Kidney epithelial cell (primary cell): ENCODE results near the gene ZNF14. TPM values are rescaled to one million over a fixed set of nuclear protein-coding genes. Genes with fewer than 3 reads are reported as not detected.
"Not testable (repeated sequence)": the region's sequence is repeated elsewhere in the genome, so short reads cannot be mapped to it uniquely, and the experiment has no call there.

ENCODE experiments used
- DNase-seq: peaks from one replicate; pipeline ENCODE4 v3.0.0-alpha.2; 2010; ENCODE audit warnings: low read depth
- H3K27me3 ChIP-seq: 2 replicates; pipeline ENCODE4 v1.6.0; 2011; ENCODE audit warnings: low read length; ENCODE audit not compliant: control insufficient read depth, insufficient read depth
- H3K36me3 ChIP-seq: 2 replicates; pipeline ENCODE4 v1.5.1; 2011; ENCODE audit warnings: low read length; ENCODE audit not compliant: control insufficient read depth, insufficient read depth
- H3K4me3 ChIP-seq: 2 replicates; pipeline ENCODE4 v1.5.1; 2011; ENCODE audit warnings: low read depth, mild to moderate bottlenecking, control low read depth, low read length
- CTCF ChIP-seq: IDR thresholded peaks from 2 replicates; pipeline ENCODE4 v1.5.1; 2011; ENCODE audit warnings: mild to moderate bottlenecking, moderate library complexity, low read length, control low read depth, inconsistent platforms; ENCODE audit not compliant: insufficient read depth, poor library complexity, severe bottlenecking
- total RNA-seq: library from RNA; depleted of rRNA; stranded (reverse); fragments of >200 nt; gene quantifications from 2 replicates; pipeline ENCODE4 v1.2.3, GENCODE V29; 2015

Gene ZNF14
- total RNA-seq, 1 donor from 2014 or later = 4.0 TPM

DNA sequence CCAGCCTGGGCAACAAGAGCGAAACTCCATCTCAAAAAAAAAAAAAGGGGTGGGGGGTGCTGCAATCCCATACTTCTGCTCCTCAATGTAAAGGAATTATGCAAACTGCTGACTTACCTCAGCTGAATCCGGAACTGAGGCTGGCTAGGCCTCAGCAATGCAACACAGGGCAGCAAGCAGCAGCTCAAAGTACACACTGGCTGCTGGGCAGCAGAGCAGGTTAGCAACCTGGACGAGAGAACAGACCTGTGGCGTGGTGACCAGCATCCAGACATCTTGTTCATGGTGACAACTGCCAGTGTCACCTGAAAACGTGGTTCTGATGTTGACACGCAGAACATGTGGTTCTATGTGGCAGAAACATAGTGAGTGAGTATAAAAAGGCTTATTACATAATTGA lies 28.1 kb downstream of the ZNF14 start:
- Histone ChIP-seq H3K27me3 (no peaks in the 10 kb centered on the region), H3K36me3 (no peaks in the 10 kb centered on the region), H3K4me3 (no peak overlapping the region)
- TF ChIP-seq CTCF = no peak
- no peak for DNase-seq

DNA sequence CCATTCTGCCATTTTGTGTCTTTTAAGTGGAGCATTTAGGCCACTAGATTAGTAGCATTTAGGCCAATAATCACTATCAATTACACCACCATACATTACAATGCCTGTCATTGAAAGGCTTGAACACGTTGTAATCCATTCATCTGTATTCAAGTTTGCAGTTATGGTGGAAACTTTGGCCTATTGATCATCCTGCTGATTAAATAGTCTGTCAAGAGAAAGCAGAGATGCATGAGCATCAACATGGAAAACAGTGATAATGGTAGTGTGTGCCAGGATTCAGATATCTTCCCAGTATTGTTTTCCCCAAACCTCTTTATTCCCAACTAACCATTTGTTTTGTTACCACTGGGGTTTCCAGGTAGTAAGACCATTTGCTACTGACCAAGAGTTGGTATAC lies 32.4 kb downstream of the ZNF14 start:
- DNase-seq, H3K36me3 ChIP-seq: not testable (repeated sequence)

DNA sequence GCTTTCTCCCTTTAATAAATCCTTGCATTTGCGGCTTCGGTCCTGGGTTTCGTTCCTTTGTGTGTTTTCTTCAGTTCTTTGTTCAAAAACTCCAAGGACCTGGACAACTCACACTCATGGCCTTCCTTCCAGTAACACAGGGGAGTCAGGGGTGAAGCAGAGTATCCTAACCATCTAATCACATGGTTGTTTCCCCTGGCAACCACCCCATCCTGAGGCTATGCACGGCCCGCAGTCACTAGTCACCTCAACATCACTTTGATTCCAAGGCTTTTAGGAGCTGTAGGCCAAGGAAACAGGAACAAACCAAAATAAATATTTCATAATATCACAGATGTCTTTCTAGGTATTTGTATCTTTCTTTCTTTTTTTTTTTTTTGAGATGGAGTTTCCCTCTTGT lies 35.3 kb downstream of the ZNF14 start:
- no peak for TF ChIP-seq CTCF
- no peak for DNase-seq
- Histone ChIP-seq H3K36me3 (no peaks in the 10 kb centered on the region), H3K27me3 (no peaks in the 10 kb centered on the region), H3K4me3 (no peak overlapping the region)

More for the DNA sequence above, 32.4 kb downstream of the ZNF14 start:
- H3K27me3 ChIP-seq, H3K4me3 ChIP-seq: not testable (repeated sequence)

DNA sequence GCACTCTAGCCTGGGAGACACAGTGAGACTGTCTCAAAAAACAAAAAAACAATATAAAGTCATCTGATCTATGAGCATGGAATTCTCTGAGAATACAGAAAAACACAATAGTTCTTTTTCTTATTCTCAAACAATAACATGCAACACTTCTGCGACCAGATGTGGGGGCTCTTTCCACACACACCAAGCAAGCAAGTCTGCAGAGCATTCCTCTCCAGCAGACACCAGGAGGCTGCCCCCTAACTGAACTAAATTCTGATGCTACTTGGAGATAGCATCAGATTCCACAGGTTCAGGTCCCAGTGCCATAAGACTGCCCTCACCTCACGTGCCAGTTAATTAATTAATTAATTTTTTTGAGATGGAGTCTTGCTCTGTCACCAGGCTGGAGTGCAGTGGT lies 36.5 kb downstream of the ZNF14 start:
- no peak for TF ChIP-seq CTCF
- no peak overlapping the region for H3K4me3 ChIP-seq
- H3K27me3 ChIP-seq = no peaks in the 10 kb centered on the region
- no peaks in the 10 kb centered on the region for H3K36me3 ChIP-seq
- no peak for DNase-seq

GRCh38 chr19:19691683-19692082 lies 41.2 kb downstream of the ZNF14 start:
- no peak for TF ChIP-seq CTCF
- no peak for DNase-seq
- no peaks in the 10 kb centered on the region for H3K36me3 ChIP-seq
- H3K27me3 ChIP-seq = no peaks in the 10 kb centered on the region
- no peak overlapping the region for H3K4me3 ChIP-seq

GRCh38 chr19:19689023-19689422 lies 43.9 kb downstream of the ZNF14 start:
- DNase-seq, H3K4me3 ChIP-seq, H3K27me3 ChIP-seq, H3K36me3 ChIP-seq: not testable (repeated sequence)

- no peak for TF ChIP-seq CTCF
- Histone ChIP-seq H3K27me3 (no peaks in the 10 kb centered on the region), H3K36me3 (no peaks in the 10 kb centered on the region), H3K4me3 (no peak overlapping the region)
- DNase-seq = no peak
These were observed 45.8 kb downstream of the ZNF14 start for GRCh38 chr19:19687090-19687489.
